Vagina (tissue), 2 donors: Measurements from ENCODE around the gene SCFD2. TPM values are rescaled to one million over a fixed set of nuclear protein-coding genes. Genes with fewer than 3 reads are reported as not detected.

Source experiments
- DNase-seq, 2 donors: peaks; one replicate each; pipeline ENCODE4 v3.0.0-alpha.2; 2017; ENCODE audit errors: extremely low spot score in 2 of 2
- H3K27ac ChIP-seq: fragments of 200-600 bp; sonication (generic); one replicate; pipeline ENCODE4 v1.5.1; 2019
- H3K27me3 ChIP-seq: fragments of 200-600 bp; sonication (generic); one replicate; pipeline ENCODE4 v1.5.1; 2019
- H3K36me3 ChIP-seq, 2 donors: fragments of 200-600 bp; sonication (generic); one replicate each; pipeline ENCODE4 v1.5.1; 2017 to 2019
- H3K4me1 ChIP-seq: fragments of 200-600 bp; sonication (generic); one replicate; pipeline ENCODE4 v1.5.1; 2019
- H3K4me3 ChIP-seq, 2 donors: fragments of 200-600 bp; sonication (generic); 1 replicate in 1 of 2; 2 replicates in 1 of 2; pipeline ENCODE4 v1.5.1; 2016 to 2019
- H3K9me3 ChIP-seq: fragments of 200-600 bp; sonication (generic); one replicate; pipeline ENCODE4 v1.5.1; 2019
- POLR2A ChIP-seq, 2 donors: fragments of 450-650 bp; IDR thresholded peaks; one replicate each; pipeline ENCODE4 v1.6.1; 2017; ENCODE audit warnings: antibody characterized with exemption in 2 of 2, mild to moderate bottlenecking in 2 of 2, moderate library complexity in 2 of 2
- POLR2AphosphoS5 ChIP-seq, 2 donors: sonication (generic); formaldehyde crosslinking; IDR thresholded peaks; one replicate each; pipeline ENCODE4 v1.9.0; 2017; ENCODE audit warnings: antibody characterized with exemption in 2 of 2, mild to moderate bottlenecking in 2 of 2, low read depth in 1 of 2; ENCODE audit not compliant: insufficient read depth in 1 of 2
- intact Hi-C: fragments of 100-400 bp; cut with DNase I; formaldehyde crosslinking; loops from one replicate; pipeline ENCODE4 v1.15.1; 2023
- total RNA-seq: library from RNA; depleted of rRNA; stranded (reverse); fragments of >200 nt; gene quantifications from one replicate; pipeline ENCODE4 v1.2.3, GENCODE V29; 2016
- TF ChIP-seq, protein P1 (sequence below), 3 experiments: fragments of 450-650 bp in 2 of 3; fragments of 200-600 bp in 1 of 3; sonication (generic) in 1 of 3; IDR thresholded peaks; one replicate each; pipeline ENCODE4 v1.5.1; 2017 to 2019; ENCODE audit warnings: antibody characterized with exemption in 3 of 3, mild to moderate bottlenecking in 2 of 3, moderate library complexity in 2 of 3

SCFD2 gene
- total RNA-seq, 1 donor from 2014 or later: 33.1 TPM

DNA sequence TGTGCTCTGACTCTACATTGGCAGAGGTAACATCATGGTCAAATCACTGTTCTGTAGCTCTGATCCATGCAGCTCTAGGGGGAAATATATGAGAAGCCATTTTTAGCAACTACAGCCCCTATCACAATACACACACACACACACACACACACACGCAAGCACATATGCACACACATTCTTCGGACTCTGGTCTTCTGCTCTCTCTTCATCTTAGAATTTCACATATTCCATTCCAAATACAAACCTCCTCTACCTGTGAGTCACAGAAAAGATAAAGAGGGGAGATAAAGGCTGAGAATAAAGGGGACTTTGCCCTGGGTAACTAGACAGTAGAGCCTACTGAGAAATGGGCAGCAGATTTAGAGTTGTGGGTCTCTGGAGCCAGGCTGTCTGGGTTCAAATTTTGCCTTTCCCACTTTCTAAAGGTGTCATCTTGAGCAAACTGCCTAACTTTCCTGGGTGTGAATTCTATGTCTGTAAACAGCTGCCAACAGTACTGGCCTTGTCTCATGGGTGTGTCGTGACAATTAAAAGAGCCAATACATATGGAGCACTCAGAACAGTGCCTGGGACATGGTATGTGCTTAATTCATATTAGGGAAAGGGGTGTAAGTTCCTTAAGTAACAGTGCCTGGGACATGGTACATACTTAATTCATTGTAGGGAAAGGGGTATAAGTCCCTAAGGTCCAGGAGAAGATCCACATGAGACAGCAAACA, 515.3 kb downstream of the SCFD2 start:
- no peak for DNase-seq
- TF ChIP-seq, protein P1, sequence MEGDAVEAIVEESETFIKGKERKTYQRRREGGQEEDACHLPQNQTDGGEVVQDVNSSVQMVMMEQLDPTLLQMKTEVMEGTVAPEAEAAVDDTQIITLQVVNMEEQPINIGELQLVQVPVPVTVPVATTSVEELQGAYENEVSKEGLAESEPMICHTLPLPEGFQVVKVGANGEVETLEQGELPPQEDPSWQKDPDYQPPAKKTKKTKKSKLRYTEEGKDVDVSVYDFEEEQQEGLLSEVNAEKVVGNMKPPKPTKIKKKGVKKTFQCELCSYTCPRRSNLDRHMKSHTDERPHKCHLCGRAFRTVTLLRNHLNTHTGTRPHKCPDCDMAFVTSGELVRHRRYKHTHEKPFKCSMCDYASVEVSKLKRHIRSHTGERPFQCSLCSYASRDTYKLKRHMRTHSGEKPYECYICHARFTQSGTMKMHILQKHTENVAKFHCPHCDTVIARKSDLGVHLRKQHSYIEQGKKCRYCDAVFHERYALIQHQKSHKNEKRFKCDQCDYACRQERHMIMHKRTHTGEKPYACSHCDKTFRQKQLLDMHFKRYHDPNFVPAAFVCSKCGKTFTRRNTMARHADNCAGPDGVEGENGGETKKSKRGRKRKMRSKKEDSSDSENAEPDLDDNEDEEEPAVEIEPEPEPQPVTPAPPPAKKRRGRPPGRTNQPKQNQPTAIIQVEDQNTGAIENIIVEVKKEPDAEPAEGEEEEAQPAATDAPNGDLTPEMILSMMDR (IDR thresholded peaks at IDR 0.05): no peak
- no peak for TF ChIP-seq POLR2A (IDR thresholded peaks at IDR 0.05)
- no peak for TF ChIP-seq POLR2AphosphoS5 (IDR thresholded peaks at IDR 0.05; ENCODE audit: insufficient read depth in 1 of 2, low read depth in 1 of 2)

GRCh38 chr4:52848254-52848653, 517.6 kb downstream of the SCFD2 start:
- TF ChIP-seq POLR2A (IDR thresholded peaks at IDR 0.05) (no peak), POLR2AphosphoS5 (IDR thresholded peaks at IDR 0.05; ENCODE audit: insufficient read depth in 1 of 2, low read depth in 1 of 2) (no peak)
- TF ChIP-seq, protein P1 (IDR thresholded peaks at IDR 0.05): no peak
- no peaks in the 10 kb centered on the region for H3K36me3 ChIP-seq
- no peaks in the 10 kb centered on the region for H3K27me3 ChIP-seq
- intact Hi-C loops: no loop called here
- H3K27ac ChIP-seq: no peak overlapping the region
- no peak overlapping the region for H3K4me3 ChIP-seq
- no peak for DNase-seq
- H3K4me1 ChIP-seq: peaks cover 10% of the 10 kb centered on the region
- no peaks in the 10 kb centered on the region for H3K9me3 ChIP-seq

More for the DNA sequence above, 515.3 kb downstream of the SCFD2 start:
- H3K4me3 ChIP-seq: no peak overlapping the region
- H3K27ac ChIP-seq: no peak overlapping the region
- H3K36me3 ChIP-seq: no peaks in the 10 kb centered on the region
- H3K27me3 ChIP-seq: no peaks in the 10 kb centered on the region
- intact Hi-C loops: no loop called here
- H3K4me1 ChIP-seq: peaks cover 19% of the 10 kb centered on the region
- no peaks in the 10 kb centered on the region for H3K9me3 ChIP-seq

DNA sequence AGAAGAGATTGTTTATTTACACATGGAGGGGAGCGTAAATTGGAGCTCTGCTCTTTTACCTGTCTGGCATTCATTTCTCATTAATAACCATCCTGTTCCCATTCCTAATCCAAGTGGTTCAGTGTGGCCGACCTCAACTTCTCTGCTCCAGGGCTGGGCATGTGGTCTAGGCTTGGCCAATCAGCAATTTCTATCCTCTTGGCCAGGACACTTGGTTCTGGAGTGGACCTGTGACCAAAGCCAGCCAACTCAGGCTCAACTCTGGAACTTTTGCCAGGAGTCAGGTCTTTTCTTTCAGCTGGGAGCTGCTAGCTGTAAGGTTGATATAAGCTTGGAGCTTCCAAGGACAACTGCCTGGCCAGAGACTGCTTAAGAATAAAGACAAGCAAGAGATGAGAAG, 519.4 kb downstream of the SCFD2 start:
- intact Hi-C loops: no loop called here
- no peak overlapping the region for H3K4me3 ChIP-seq

DNA sequence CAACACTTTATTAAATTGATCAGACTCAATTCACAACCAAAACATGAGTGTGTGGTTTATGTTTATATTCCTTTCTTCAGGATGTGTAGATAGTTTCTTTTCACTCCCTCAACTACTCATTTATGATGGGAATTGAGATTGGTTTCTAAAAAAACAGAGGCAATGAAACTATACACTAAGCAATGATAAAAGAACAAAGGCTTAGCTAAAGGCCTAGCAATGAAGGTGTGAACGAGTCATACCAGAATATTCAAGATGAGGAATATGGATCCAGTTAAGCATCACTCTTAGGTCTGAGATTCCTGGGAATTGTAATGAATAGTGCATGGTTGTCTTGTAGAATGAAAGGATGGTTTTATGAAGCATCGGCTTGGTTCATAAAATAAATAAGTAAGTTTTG, 521.3 kb downstream of the SCFD2 start:
- Histone ChIP-seq H3K27me3 (no peaks in the 10 kb centered on the region), H3K27ac (no peak overlapping the region), H3K9me3 (no peaks in the 10 kb centered on the region), H3K4me1 (peaks cover 12% of the 10 kb centered on the region), H3K36me3 (no peaks in the 10 kb centered on the region), H3K4me3 (no peak overlapping the region)
- no peak for TF ChIP-seq POLR2A (IDR thresholded peaks at IDR 0.05)
- TF ChIP-seq, protein P1 (IDR thresholded peaks at IDR 0.05): no peak
- TF ChIP-seq POLR2AphosphoS5 (IDR thresholded peaks at IDR 0.05; ENCODE audit: insufficient read depth in 1 of 2, low read depth in 1 of 2): no peak
- DNase-seq: no peak
- intact Hi-C loops: no loop called here

More for the DNA sequence above, 519.4 kb downstream of the SCFD2 start:
- Histone ChIP-seq H3K27ac (no peak overlapping the region), H3K4me1 (no peaks in the 10 kb centered on the region), H3K9me3 (no peaks in the 10 kb centered on the region), H3K27me3 (no peaks in the 10 kb centered on the region), H3K36me3 (no peaks in the 10 kb centered on the region)
- DNase-seq: no peak
- TF ChIP-seq POLR2AphosphoS5 (IDR thresholded peaks at IDR 0.05; ENCODE audit: insufficient read depth in 1 of 2, low read depth in 1 of 2) (no peak), POLR2A (IDR thresholded peaks at IDR 0.05) (no peak)
- TF ChIP-seq, protein P1 (IDR thresholded peaks at IDR 0.05): no peak

GRCh38 chr4:52843958-52844357, 521.9 kb downstream of the SCFD2 start:
- no peaks in the 10 kb centered on the region for H3K9me3 ChIP-seq
- H3K4me1 ChIP-seq: peaks cover 18% of the 10 kb centered on the region
- TF ChIP-seq POLR2AphosphoS5 (IDR thresholded peaks at IDR 0.05; ENCODE audit: insufficient read depth in 1 of 2, low read depth in 1 of 2) (no peak), POLR2A (IDR thresholded peaks at IDR 0.05) (no peak)
- TF ChIP-seq, protein P1 (IDR thresholded peaks at IDR 0.05): no peak
- DNase-seq: no peak
- no peak overlapping the region for H3K4me3 ChIP-seq
- intact Hi-C loops: no loop called here
- no peaks in the 10 kb centered on the region for H3K36me3 ChIP-seq
- no peak overlapping the region for H3K27ac ChIP-seq
- H3K27me3 ChIP-seq: no peaks in the 10 kb centered on the region
